OCI-LY1 (cell line): ENCODE results near the gene ARHGDIA.

Source experiments
- H2AFZ ChIP-seq: fragments of 200-600 bp; sonication (generic), shearing (Covaris generic); 2 replicates; pipeline ENCODE4 v1.6.0; 2014; ENCODE audit warnings: antibody characterized with exemption, mild to moderate bottlenecking, low read length
- H3F3A ChIP-seq: fragments of 200-600 bp; sonication (generic), shearing (Covaris generic); 2 replicates; pipeline ENCODE4 v1.6.0; 2014; ENCODE audit warnings: mild to moderate bottlenecking, antibody characterized with exemption, low read length, moderate library complexity; ENCODE audit not compliant: insufficient read depth
- H3K27ac ChIP-seq: fragments of 200-600 bp; sonication (generic); 2 replicates; pipeline ENCODE4 v1.5.1; 2014; ENCODE audit warnings: low read length, mixed run types, mild to moderate bottlenecking, low read depth; ENCODE audit not compliant: poor library complexity, severe bottlenecking
- H3K27me3 ChIP-seq: fragments of 200-600 bp; sonication (generic); 2 replicates; pipeline ENCODE4 v1.6.0; 2014; ENCODE audit warnings: antibody characterized with exemption, mild to moderate bottlenecking, low read length, moderate library complexity; ENCODE audit not compliant: insufficient read depth
- H3K36me3 ChIP-seq: fragments of 200-600 bp; sonication (generic); 2 replicates; pipeline ENCODE4 v1.6.1; 2014; ENCODE audit warnings: mild to moderate bottlenecking, antibody characterized with exemption, low read length, moderate library complexity, mixed read lengths; ENCODE audit not compliant: insufficient read depth
- H3K4me1 ChIP-seq: fragments of 200-600 bp; sonication (generic); 2 replicates; pipeline ENCODE4 v1.5.1; 2014; ENCODE audit warnings: mild to moderate bottlenecking, low read length, moderate library complexity; ENCODE audit not compliant: insufficient read depth, severe bottlenecking
- H3K4me2 ChIP-seq: fragments of 200-600 bp; sonication (generic), shearing (Covaris generic); 2 replicates; pipeline ENCODE4 v1.6.1; 2014; ENCODE audit warnings: low read length
- H3K4me3 ChIP-seq: fragments of 200-600 bp; sonication (generic); 2 replicates; pipeline ENCODE4 v1.5.1; 2014; ENCODE audit warnings: low read length, low read depth, mild to moderate bottlenecking, mixed read lengths; ENCODE audit not compliant: poor library complexity, severe bottlenecking
- H3K79me2 ChIP-seq: fragments of 200-600 bp; shearing (Covaris generic); 2 replicates; pipeline ENCODE4 v1.6.1; 2016; ENCODE audit warnings: mixed run types, low read length, mixed read lengths; ENCODE audit not compliant: insufficient read depth
- H3K9ac ChIP-seq: fragments of 200-600 bp; sonication (generic), shearing (Covaris generic); 2 replicates; pipeline ENCODE4 v1.6.1; 2014; ENCODE audit warnings: mild to moderate bottlenecking, low read length, mixed read lengths
- H3K9me2 ChIP-seq: fragments of 200-600 bp; sonication (generic), shearing (Covaris generic); 2 replicates; pipeline ENCODE4 v1.6.1; 2014; ENCODE audit warnings: low read depth, mild to moderate bottlenecking, low read length, mixed read lengths
- H3K9me3 ChIP-seq: fragments of 200-600 bp; shearing (Covaris generic); 2 replicates; pipeline ENCODE4 v1.6.1; 2014; ENCODE audit warnings: low read length, mixed read lengths
- H4K20me1 ChIP-seq: fragments of 200-600 bp; sonication (generic), shearing (Covaris generic); 2 replicates; pipeline ENCODE4 v1.6.0; 2016; ENCODE audit warnings: mild to moderate bottlenecking, low read length; ENCODE audit not compliant: insufficient read depth
- CTCF ChIP-seq: fragments of 200-600 bp; sonication (generic), shearing (Covaris generic); IDR thresholded peaks from 2 replicates; pipeline ENCODE4 v1.5.1; 2017; ENCODE audit warnings: mild to moderate bottlenecking, antibody characterized with exemption, low read length, moderate library complexity, mixed read lengths
- EZH2 ChIP-seq: fragments of 200-600 bp; sonication (generic), shearing (Covaris generic); IDR thresholded peaks from 2 replicates; pipeline ENCODE4 v1.8.0; 2017; ENCODE audit warnings: borderline replicate concordance, mixed run types, mild to moderate bottlenecking, antibody characterized with exemption, low read length, moderate library complexity, mixed read lengths

ARHGDIA gene

DNA sequence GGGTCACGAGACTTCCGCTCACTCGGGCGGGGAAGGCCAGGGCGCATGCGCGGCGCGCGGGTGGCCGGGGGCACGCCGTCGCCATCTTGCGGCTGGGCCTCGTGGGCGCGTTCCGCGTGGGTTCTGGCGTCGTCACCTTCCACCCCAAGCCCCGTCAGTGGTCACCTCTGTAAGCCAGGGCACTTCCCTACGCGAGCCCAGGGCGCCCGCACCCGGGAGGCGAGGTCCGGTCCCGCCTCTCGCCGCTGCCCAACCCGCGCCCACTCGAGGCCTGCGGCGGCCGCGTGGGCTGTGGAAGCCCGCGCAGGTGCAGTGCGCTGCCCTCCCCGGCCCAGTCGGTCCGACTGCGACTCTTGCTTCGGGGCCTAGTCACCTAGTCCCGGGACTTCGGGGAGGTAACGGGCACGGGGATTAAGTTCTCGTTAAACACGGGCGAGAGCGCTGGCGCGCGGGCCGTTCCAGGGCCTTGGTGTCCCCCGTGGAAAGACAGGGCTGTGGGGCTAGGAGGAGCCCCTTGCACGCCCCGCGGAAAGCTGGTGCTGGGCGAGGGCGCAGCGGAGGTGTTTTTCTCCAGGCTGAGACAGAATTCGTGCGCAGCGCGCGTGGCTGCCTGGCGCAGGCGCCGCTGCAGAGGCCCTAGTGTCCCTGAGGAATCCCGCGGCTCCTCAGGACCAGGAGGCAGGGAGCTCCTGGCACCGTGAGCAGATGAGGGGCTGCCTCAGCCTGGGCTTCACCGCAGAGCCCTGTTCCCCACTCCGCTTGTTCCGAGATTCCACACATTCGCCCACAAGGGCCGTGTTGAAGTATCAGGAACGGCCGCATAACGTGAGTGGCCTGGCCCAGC is 472 bp upstream of the ARHGDIA start:
- H3K36me3 ChIP-seq: peaks cover 32% of the 10 kb centered on the region
- peaks cover 60% of the 10 kb centered on the region for H3K4me1 ChIP-seq
- no peaks in the 10 kb centered on the region for H3K27me3 ChIP-seq
- H4K20me1 ChIP-seq: no peaks in the 10 kb centered on the region
- no peak overlapping the region for H2AFZ ChIP-seq
- H3K79me2 ChIP-seq: peaks cover 5% of the 10 kb centered on the region; the same call in 1 of the 2 replicates
- H3F3A ChIP-seq: no peaks in the 10 kb centered on the region
- no peaks in the 10 kb centered on the region for H3K9me3 ChIP-seq
- peak; percentile 26; the same call in 1 of the 2 replicates for TF ChIP-seq CTCF
- TF ChIP-seq EZH2: no peak
- peak overlapping the region; percentile 88 for H3K27ac ChIP-seq
- no peaks in the 10 kb centered on the region for H3K9me2 ChIP-seq
- peak overlapping the region; percentile 98 for H3K9ac ChIP-seq
- H3K4me3 ChIP-seq: peak overlapping the region; percentile 77
- peak overlapping the region; percentile 83 for H3K4me2 ChIP-seq

DNA sequence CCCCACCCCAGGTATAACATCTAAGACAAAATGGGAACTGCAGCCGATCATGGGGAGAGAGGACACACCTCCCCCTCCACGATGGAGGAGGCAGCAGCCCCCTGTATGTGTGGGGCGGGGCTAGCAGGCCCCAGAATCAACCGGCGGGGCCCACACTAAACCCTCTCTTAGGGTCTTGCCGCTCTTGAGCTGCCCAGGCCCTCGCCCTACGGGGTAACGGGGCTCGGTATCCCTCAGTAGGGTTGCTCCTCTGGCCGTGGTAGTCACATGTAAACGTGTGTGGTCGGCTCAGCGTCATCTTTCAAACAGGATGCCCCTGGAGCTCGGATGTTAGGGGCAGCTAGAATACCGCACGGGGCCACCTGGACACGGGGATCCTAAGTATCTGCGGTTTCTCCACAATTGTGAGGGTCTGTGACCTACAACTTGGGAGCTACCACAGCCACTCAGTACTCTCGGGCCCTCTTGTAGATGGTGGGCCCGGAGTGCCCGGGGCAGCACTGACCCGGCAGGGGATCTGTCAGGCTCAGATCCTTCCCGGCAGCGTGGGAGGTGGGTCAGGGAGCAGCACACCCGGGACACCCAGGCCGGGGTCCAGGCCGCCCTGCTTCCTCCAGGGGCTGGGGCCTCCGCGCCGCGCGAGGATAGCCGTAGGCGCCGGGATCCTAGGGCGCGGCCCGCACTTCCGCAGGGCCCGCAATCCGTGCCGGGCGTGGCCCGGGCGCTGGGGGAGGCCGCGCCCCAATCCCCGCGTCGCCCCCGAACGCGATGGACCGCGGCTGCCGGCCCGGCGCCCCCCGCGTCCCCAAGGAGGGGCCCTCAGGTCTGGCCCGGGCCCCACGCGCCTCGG is 781 bp downstream of the ARHGDIA start:
- TF ChIP-seq CTCF (no peak), EZH2 (no peak)
- Histone ChIP-seq H3K4me2 (peak overlapping the region; percentile 86), H4K20me1 (no peaks in the 10 kb centered on the region), H3K9me2 (no peaks in the 10 kb centered on the region), H3K9ac (peak overlapping the region; percentile 97), H3K27me3 (no peaks in the 10 kb centered on the region), H3K27ac (peak overlapping the region; percentile 84), H3K36me3 (peaks cover 45% of the 10 kb centered on the region), H3K4me1 (peaks cover 72% of the 10 kb centered on the region), H2AFZ (no peak overlapping the region), H3K79me2 (peaks cover 5% of the 10 kb centered on the region; the same call in 1 of the 2 replicates), H3F3A (no peaks in the 10 kb centered on the region), H3K4me3 (peak overlapping the region; percentile 98), H3K9me3 (no peaks in the 10 kb centered on the region)

DNA sequence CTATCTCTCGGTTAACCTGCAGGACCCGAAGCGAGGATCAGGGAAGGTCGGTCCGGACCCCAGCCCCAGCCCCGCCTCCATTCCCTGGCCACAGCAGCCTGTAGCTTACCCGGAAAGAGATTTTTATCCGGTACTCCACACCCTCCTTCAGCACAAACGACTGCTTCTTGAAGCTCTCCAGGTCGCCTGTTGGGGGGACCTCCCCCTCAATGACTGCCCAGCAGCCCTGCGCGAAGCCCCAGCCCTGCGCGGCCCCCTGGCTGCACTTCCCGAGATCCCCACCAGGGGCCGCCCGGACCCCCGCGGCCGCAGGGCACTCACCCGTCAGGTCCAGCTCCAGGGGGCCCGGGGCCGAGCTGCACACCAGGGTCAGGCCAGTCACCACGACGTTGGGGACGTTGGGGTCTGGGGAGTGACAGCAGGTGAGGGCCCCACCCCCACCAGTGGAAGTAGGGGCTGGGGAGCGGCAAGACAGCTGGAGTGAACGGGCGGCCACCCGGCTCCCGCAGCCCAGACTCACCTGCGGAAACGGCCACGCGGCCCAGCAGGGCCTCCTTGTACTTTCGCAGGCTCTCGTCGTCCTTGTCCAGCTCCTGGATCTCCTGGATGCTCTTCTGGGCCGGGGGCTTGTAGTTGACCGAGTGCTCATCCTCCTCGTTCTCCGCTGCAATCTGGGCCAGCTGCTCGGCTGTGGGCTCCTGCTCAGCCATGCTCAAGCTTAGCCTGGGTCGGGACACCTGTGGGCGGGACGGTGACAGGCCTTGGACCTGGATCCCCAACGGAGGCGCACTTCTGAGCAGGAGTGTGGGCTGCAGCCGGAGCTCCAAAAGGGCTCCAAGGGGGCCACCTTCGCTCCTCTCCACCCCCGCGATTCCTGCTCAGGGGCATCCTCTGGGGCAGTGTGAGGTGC is 1.7 kb downstream of the ARHGDIA start:
- H3K4me1 ChIP-seq: peaks cover 73% of the 10 kb centered on the region

More for the DNA sequence above, 1.7 kb downstream of the ARHGDIA start:
- Histone ChIP-seq H4K20me1 (no peaks in the 10 kb centered on the region), H2AFZ (no peak overlapping the region), H3K9me3 (no peaks in the 10 kb centered on the region), H3F3A (no peaks in the 10 kb centered on the region), H3K27ac (peak overlapping the region; percentile 84), H3K9ac (peak overlapping the region; percentile 97), H3K9me2 (no peaks in the 10 kb centered on the region), H3K27me3 (no peaks in the 10 kb centered on the region), H3K4me3 (peak overlapping the region; percentile 98), H3K4me2 (peak overlapping the region; percentile 86), H3K79me2 (peaks cover 5% of the 10 kb centered on the region; the same call in 1 of the 2 replicates), H3K36me3 (peaks cover 48% of the 10 kb centered on the region)
- peak; percentile 81 for TF ChIP-seq CTCF
- no peak for TF ChIP-seq EZH2
